ENCODE data around the gene PREP.

PREP gene

GRCh38 chr6:105319331-105319730, 83.6 kb downstream of the PREP start:
- Histone ChIP-seq H3K79me2 (ENCODE audit: control insufficient read depth, low read length) (no peaks in the 10 kb centered on the region), H3F3A (ENCODE audit: control insufficient read depth, insufficient read depth) (no peaks in the 10 kb centered on the region), H3K27me3 (ENCODE audit: control insufficient read depth, low read length) (no peaks in the 10 kb centered on the region), H3K4me2 (ENCODE audit: low read length) (no peak overlapping the region), H3K9me3 (ENCODE audit: control insufficient read depth, insufficient read depth, low read length) (no peaks in the 10 kb centered on the region), H3K9me2 (replicated peaks; ENCODE audit: control insufficient read depth, low read length) (no peaks in the 10 kb centered on the region), H3K36me3 (ENCODE audit: control insufficient read depth, low read length) (peaks cover 25% of the 10 kb centered on the region; the same call in 1 of the 2 replicates), H4K20me1 (ENCODE audit: control insufficient read depth, insufficient read depth, low read depth, low read length) (no peaks in the 10 kb centered on the region), H3K4me3 (ENCODE audit: low read length) (no peak overlapping the region), H3K27ac (ENCODE audit: low read depth, low read length) (no peak overlapping the region), H3K4me1 (ENCODE audit: control insufficient read depth, low read length) (no peaks in the 10 kb centered on the region)
- TF ChIP-seq EZH2phosphoT487 (IDR thresholded peaks at IDR 0.05; ENCODE audit: borderline replicate concordance, low read length) = no peak
- TF ChIP-seq CTCF (IDR thresholded peaks at IDR 0.05; ENCODE audit: low read depth, low read length, poor library complexity, severe bottlenecking) = no peak

- H3F3A ChIP-seq (ENCODE audit: control insufficient read depth, insufficient read depth) = no peaks in the 10 kb centered on the region
- no peak for TF ChIP-seq CTCF (IDR thresholded peaks at IDR 0.05; ENCODE audit: low read depth, low read length, poor library complexity, severe bottlenecking)
- TF ChIP-seq EZH2phosphoT487 (IDR thresholded peaks at IDR 0.05; ENCODE audit: borderline replicate concordance, low read length) = no peak
- no peak overlapping the region for H3K4me2 ChIP-seq (ENCODE audit: low read length)
- no peaks in the 10 kb centered on the region for H3K4me1 ChIP-seq (ENCODE audit: control insufficient read depth, low read length)
- no peaks in the 10 kb centered on the region for H4K20me1 ChIP-seq (ENCODE audit: control insufficient read depth, insufficient read depth, low read depth, low read length)
- H3K27me3 ChIP-seq (ENCODE audit: control insufficient read depth, low read length) = no peaks in the 10 kb centered on the region
- peaks cover 20% of the 10 kb centered on the region; the same call in 1 of the 2 replicates for H3K36me3 ChIP-seq (ENCODE audit: control insufficient read depth, low read length)
- H3K9me3 ChIP-seq (ENCODE audit: control insufficient read depth, insufficient read depth, low read length) = no peaks in the 10 kb centered on the region
- H3K27ac ChIP-seq (ENCODE audit: low read depth, low read length) = no peak overlapping the region
- no peak overlapping the region for H3K4me3 ChIP-seq (ENCODE audit: low read length)
- H3K9me2 ChIP-seq (replicated peaks; ENCODE audit: control insufficient read depth, low read length) = no peaks in the 10 kb centered on the region
- H3K79me2 ChIP-seq (ENCODE audit: control insufficient read depth, low read length) = no peaks in the 10 kb centered on the region
These were observed 84.2 kb downstream of the PREP start for GRCh38 chr6:105318660-105319059.

- TF ChIP-seq EZH2phosphoT487 (IDR thresholded peaks at IDR 0.05; ENCODE audit: borderline replicate concordance, low read length) = no peak
- TF ChIP-seq CTCF (IDR thresholded peaks at IDR 0.05; ENCODE audit: low read depth, low read length, poor library complexity, severe bottlenecking) = no peak
- no peak overlapping the region for H3K27ac ChIP-seq (ENCODE audit: low read depth, low read length)
- H3K9me2 ChIP-seq (replicated peaks; ENCODE audit: control insufficient read depth, low read length) = no peaks in the 10 kb centered on the region
- no peaks in the 10 kb centered on the region for H3K79me2 ChIP-seq (ENCODE audit: control insufficient read depth, low read length)
- H3K4me3 ChIP-seq (ENCODE audit: low read length) = no peak overlapping the region
- no peaks in the 10 kb centered on the region for H3F3A ChIP-seq (ENCODE audit: control insufficient read depth, insufficient read depth)
- no peaks in the 10 kb centered on the region for H4K20me1 ChIP-seq (ENCODE audit: control insufficient read depth, insufficient read depth, low read depth, low read length)
- H3K36me3 ChIP-seq (ENCODE audit: control insufficient read depth, low read length) = peaks cover 14% of the 10 kb centered on the region; the same call in 1 of the 2 replicates
- no peak overlapping the region for H3K4me2 ChIP-seq (ENCODE audit: low read length)
- no peaks in the 10 kb centered on the region for H3K27me3 ChIP-seq (ENCODE audit: control insufficient read depth, low read length)
- H3K4me1 ChIP-seq (ENCODE audit: control insufficient read depth, low read length) = no peaks in the 10 kb centered on the region
- no peaks in the 10 kb centered on the region for H3K9me3 ChIP-seq (ENCODE audit: control insufficient read depth, insufficient read depth, low read length)
These were observed 85.0 kb downstream of the PREP start for GRCh38 chr6:105317607-105318533.

Data from DOHH2 (cell line).